Measurements from ENCODE around the gene GALR1.
"Not testable (repeated sequence)": the region's sequence is repeated elsewhere in the genome, so short reads cannot be mapped to it uniquely, and the experiment has no call there.

The GALR1 gene, protein sequence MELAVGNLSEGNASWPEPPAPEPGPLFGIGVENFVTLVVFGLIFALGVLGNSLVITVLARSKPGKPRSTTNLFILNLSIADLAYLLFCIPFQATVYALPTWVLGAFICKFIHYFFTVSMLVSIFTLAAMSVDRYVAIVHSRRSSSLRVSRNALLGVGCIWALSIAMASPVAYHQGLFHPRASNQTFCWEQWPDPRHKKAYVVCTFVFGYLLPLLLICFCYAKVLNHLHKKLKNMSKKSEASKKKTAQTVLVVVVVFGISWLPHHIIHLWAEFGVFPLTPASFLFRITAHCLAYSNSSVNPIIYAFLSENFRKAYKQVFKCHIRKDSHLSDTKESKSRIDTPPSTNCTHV

DNA sequence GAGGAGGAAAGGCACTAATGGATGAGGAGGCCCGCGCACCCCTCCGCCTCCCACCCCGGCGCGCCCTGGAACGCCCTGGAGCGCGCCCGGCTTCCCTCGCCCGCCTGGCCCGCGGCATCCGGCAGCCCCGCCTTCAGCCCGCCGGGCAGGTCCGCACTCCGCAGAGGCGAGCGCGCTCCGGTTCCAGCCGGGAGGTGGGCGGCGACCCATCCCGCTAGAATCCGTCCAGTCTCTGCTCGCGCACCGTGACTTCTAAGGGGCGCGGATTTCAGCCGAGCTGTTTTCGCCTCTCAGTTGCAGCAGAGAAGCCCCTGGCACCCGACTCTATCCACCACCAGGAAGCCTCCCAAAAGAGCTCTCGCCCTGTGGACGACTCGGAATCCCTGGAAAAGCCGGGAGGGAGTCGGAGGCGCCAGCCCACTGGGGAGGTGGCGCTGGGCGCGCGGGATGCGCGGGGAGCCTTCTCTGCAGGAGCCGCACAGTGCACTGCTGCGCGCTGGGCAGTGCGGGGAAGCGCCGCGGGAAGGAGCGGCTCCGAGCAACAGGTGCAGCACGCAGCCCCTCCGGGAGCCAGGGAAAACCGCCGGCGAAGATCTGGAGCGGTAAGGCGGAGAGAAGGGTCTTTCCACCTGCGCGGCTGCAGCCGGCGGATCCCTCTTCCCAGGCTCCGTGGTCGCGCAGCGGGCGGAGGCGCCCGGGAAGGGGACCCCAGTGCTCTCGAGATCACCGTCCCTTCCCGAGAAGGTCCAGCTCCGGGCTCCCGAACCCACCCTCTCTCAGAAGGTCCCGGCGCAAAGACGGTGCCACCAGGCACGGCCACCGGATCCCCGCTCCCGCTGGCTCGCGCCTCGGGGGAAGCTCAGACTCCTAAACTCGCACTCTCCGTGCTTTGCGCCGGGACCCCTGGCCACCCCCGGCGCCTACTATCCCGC, at the start of gene GALR1:
TSS of gene GALR1 (plus strand) at position 280 of the 932 bp plus-strand sequence. CDS start 701 bp downstream, outside the sequence.
- no peak for DNase-seq

DNA sequence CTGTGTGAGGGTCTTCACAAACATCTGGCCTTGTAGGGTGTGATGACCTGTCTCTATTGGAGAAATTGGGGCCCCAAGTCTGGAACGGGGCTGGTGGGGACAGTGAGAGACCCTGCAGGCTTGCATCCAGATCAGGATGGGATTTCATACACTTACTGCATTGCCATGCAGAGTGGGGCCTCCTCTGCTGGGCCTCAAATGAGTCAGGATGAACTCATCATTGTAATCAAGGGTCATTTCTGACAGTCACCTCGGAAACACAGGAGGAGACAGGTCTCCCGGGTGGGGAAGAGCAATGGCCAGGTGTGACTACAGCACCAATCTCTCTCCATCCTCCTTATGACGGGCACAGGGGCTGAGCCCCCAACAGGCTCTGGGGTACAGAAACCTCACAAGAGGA, 48.1 kb upstream of the GALR1 start:
- DNase-seq: no peak

DNA sequence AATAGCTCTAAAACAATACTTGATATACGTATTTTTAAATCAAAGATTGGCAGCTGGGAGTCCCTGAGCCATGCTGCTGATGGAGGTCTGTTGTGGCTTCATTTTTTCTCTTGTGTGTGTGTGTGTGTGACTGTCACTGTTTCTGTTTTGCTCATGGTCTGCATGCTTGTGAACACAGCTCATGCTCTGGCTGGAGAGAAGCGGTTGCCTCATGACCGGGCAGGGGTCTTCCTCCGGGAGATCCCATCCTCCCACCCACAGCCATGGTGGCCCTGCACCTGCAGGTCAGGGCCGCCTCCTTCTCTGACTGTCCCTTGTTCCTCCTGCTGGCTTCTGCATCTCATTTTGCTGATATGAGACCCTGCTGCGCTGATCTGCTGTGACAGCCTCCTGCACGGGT, 47.3 kb upstream of the GALR1 start:
- no peak for DNase-seq

DNA sequence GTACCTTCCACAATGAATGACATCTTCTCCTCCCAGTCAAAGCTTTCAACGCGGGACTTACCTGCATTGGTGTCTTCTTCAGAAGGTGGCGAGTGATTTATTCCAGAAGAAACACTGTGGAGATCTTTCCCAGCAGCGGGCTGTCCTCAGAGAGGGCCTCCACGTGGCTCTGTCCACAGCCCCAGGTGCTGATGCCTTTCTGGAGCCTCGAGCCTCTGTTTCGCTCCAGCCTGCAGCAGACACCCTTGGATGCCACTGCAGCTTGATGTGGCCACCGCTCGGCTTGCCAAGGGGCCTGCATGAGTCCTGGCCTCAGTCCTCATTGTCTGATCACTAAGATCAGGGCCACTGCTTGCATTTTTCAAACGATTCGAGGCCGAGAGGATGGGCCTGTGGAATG, 46.6 kb upstream of the GALR1 start:
- DNase-seq: no peak

DNA sequence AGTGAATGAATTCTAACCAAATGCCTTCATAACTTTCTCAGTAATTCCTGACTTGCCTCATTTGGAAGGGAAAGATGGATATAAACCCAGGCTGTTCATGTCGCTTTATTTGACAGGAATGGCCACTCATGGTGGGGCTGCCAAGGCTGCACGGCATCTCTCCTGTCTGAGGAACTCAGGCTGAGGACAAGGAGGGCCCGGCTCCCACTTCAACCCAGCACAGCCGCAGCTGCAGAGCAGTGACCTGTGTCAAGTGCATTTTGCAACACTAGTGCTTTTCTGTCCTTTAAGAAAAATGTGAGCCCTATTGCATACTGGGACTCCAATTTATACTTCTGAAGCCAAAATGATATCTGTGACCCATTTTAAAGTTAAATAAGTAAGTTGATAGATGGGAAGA, 45.8 kb upstream of the GALR1 start:
- no peak for DNase-seq

DNA sequence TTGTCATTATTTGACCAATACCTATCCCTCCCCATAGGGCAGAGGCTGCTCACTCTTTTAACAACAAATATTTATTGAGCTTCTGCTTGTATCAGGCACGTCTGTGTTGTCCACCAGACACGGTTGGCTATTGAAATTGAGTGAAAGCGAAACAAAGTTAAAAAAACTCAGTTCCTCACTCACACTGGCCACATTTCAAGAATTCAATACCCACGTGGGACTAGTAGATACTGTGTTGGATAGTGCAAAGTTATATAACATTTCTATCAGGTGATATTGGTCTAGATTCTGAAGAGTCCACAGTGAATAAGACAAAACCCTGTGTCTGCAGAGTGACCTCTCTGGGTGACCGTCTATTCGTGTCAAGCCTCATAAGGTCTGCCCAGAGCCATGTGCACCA, 43.9 kb upstream of the GALR1 start:
- no peak for DNase-seq

DNA sequence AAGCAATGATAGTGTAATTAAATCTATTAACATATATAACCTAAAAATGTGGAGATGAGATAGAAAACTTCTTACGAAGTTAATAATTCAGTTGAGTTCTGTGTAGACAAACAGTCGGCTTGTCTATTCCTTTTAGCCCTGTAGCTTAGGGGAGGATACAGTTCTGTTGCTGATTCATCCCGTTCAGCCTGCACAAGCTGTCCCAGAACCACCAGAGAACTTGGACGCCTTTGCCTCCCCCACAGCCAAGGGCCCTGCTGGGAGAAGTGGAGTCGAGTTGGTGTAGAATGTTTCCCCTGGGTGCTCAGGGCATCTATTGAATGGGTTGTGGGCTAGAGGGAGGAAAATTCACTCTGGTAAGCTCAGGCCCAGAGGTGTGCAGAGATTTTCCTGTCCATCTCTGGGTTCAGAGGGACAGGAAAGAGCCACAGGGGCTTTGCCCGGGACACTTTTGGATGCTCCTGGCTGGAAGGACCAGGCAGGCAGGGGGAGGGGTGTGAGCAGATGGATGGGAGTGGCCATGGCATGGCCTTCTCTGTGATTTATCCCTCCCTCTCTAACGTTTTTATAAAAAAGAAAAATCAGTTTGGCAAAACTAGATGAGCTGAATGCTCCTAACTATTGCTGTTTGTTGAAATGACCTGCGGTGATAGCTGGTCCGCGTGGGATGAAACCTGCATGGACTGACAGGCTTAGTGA, 42.8 kb upstream of the GALR1 start:
- DNase-seq: no peak

DNA sequence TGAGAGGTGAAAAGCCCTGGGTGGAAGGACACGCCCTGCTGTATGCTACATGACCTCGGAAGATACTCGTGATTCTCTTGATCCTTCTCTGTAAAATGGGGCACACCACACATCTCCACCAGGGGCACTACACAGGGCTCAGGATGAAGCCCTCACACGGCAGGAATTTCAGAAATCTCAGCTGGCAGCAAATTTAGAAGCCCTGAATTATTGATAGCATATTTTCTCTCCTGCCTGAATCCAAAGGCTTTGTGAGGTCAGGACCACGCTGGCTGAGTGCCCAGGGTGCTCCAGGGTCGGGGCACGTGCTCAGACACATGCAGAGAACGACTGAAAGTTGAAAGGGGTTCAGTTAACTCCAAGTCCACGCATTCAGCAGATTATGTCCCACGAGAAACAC, 42.1 kb upstream of the GALR1 start:
- DNase-seq: no peak

DNA sequence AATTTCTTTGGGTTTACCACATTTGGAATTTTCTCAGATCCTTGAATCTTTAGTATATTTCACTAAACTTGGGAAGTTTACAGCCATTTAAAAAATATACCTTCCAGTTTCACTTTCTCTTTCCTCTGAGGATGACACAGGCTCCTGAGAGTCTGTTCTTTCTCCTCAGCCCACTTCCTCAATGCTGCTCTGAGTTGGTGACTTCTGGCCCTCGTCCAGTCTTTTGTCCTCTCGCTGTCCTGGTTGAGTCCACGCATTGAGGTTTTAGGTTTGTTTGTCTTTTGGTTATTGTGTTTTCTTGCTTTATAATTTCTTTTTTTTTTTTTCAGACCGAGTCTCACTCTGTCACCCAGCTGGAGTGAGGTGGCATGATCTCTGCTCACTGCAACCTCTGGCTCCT, 40.7 kb upstream of the GALR1 start:
- no peak for DNase-seq

DNA sequence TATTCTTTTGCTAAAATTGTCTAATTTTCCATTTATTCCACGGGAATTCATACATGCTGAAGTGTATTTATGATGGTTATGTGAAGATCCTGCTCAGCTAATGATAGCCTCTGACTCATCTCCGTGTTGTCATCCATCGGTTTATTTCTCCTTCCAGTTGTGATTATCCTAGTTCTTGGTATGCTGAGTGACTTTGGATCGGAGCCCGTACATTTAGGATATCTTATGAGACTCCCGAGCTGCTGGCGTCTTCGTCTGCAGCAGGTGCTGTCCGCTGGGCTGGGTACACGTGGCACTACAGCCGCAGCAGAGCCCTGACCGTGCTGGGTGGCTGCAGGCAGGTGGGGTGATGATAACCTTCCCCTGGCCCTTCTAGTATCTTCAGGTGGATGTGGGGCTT, 40.1 kb upstream of the GALR1 start:
- DNase-seq: no peak

DNA sequence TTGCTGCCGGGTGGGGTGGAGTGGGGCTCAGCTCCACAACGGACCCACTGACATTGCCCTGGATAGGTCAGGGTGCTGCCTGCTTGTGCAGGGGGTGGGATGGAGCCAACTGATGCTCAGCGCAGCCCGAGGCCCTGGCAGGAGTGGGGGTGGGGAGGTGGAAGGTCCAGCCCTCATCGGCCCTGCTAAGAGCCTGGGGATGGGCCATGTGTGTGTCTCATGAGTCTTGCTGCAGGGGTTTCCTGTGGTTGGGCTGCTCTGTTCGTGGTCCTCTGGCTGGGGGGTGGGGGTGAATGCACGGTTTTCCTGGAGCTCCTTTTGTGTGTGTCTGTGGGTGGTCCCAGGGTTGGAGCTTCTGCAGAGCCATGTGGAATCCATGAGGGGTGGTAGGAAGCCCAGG, 39.4 kb upstream of the GALR1 start:
- DNase-seq: no peak

DNA sequence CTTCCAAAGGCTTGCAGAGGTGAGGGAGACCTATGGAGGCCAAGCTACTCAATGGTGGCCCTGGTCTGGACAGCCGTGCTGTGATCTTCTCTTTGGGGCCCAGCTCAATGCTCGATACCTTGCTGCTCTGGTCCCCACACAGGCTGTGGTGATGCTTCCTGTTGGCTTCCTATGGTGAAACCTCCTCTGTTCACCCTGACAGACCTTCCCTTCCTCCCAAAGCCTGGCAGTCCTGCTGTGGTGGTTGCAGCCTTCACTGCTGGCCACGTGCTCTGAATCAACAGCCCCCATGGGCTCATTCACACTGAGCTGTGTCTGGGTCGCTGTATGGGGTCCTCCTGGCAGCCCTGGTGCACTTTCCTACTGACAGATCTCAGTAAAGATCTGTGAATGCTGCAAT, 31.0 kb upstream of the GALR1 start:
- DNase-seq: no peak

DNA sequence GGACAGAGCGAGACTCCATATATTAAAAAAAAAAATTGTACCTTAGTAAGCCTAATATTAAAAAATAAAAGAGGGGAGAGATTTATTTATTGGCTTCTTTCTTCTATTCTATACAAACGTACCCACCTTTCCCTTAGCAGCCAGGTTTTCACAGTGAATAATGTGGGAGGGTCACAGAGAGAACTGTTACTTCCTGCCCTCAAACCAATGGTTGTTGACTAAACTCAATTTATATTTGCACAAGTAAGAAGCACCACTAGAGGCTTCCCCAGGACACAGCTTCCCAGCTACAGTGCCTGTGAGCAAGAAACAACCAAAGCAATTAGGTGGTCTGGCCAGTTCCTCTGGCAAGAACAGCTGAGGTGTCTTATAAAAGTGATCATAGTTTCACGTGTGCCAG, 28.9 kb upstream of the GALR1 start:
- DNase-seq: no peak

DNA sequence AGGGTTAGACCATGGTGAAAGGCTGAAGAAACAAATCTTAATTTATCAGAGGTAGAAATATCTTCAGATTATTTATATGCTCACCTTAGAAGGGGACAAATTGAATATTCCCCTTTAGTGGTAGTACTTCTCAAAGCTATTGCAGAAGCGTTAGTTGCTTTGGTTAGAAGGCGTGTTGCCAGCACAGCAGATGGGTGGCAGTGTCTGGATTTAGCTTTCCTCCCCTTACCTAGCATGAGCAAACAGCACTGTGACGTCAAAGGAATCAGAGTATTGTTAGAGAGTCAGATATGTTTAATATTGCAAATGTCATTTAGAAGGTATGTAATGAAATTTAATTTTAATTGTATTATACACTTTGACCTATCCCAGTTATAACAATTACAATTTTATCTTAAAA, 27.2 kb upstream of the GALR1 start:
- DNase-seq: no peak

DNA sequence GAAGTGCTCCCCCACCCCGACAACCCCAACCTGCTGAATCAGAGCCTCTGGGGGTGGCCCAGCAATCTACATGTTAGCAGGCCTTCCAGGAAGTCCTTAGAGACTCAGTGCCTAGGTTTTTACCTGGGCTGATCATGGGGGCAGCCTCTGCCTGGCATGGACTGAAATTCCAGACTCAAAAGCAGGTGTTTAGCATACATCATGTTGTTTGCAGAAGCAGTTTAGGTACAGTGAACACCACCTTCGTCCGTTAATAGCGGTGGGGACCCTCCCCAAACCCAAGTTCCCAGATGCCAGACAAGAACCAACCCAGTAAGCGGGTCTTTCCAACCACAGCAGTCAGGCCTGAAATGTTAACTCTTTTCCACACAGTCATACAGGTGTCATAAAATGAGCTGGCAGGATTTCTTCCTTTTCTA, 26.4 kb upstream of the GALR1 start:
- DNase-seq: no peak

DNA sequence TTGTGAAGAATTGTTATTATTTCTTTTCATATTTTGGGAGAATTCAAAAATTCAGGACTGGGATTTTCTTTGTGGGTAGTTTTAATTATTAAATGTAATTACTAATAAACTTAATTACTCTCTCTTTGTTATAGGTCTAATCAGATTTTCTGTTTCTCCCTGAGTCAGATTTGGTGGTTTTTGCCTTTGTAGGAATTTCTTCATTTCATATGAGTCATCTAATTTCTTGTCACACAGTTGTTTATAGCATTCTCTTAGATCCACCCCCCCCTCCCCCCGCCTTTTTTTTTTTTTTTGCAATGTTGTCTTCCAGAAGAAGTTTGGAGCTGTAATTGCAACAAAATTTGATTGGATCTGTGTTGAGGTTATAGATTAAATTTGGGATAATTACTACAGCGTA, 26.0 kb upstream of the GALR1 start:
- DNase-seq: no peak

DNA sequence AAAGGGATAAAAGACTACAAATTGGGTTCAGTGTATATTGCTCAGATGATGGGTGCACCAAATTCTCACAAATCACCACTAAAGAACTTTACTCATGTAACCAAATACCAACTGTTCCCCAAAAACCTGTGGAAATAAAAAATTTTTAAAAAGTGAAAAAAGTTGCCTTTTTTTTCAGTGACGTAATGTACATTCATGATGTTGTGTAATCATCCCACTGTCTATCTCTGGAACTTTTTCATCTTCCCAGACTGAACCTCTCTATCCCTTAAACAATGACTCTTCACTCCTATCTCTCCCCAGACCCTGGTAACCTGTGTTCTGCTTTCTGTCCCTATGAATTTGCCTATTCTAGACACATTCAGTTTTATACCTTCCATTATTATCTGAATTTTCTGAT, 19.0 kb upstream of the GALR1 start:
- no peak for DNase-seq

DNA sequence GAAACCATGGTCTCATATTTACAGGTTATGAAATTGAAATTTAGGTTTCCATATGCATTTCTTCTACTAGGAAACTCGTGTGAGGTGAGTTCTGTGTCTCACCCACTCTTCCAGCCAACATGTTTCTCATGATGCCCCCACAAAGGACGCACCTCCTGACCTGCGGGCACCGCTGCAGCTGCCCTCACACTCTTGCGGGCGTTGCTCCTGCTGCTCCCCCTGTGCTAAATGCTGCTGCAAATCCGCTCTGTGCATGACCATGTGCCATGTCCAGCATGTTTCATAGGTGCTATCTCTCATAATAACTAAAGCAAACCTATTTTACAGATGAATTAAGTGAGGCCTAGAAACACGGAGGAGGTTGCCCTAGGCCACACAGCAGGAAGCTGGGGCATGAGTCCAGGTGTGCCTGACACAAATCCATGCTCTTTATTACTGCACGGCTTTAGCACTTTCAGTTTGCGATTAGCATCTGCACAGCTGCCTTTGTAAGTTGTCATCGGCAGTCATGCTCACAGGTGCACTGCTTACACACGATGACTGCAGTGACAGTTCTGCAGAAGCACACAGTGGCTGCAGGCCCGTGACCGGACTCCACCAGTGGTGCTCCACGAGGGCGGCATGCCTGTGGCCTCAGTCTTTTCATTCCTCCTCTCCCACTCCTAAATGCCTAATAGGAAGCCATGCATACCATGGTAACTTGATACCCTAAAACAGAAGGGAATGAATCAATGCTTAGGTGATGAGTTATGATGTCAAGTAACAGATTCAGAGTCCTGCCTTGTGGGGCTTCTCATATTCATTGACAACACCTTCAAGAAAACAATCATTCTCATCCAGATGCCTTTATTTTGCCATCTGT, 14.9 kb upstream of the GALR1 start:
- DNase-seq: no peak

DNA sequence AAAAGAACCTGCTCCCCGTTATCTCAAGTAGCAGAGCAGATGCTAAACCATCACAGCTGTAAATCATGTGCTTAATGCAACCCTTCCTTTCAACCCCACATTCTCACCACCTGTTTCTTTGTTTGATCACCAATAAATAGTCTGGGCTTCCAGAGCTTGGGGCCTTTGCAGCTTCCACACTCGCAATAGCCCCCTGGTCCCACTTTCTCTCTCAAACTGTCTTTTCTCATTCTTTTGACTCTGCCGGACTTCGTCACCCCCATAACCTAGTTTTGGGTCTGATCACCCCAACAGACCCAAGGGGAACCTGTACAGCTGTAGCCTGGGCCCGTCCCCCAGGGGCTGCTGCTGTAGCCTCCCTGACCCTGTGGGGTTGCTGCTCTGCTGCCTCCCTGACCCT, 10.4 kb upstream of the GALR1 start:
- DNase-seq: not testable (repeated sequence)

DNA sequence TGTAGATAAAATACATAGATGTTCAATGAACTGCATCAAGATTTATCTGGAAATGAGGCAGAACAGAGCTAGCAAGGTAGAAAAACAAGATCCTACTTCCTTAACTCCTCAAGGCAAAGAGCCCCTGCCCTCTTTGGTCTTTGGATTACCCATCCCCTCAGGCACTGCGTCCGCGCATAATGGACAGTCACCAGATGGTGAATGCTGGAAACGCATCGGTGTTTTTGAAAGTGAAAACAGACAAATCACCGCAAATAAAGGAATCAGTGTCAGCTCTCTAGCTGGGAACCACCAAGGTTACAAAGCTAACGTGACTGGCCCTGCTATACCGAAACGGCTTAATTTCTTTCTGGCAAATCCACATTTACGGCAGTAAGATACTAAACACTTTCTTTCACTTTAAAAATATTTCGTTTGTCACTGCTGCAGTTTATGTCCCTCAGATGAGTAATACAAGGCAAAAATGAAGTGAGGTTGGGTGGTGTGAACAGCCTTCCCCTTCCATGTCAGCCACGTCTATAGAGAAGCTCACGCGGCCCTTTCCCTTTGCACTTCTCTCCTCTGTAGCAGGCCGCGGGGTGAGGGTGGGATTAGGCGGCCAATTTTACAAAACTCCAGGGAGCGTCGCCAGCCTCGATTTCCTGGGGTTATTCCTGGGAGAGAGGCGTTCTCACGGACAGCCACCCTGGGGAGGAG, 627 bp upstream of the GALR1 start:
- DNase-seq: no peak

DNA sequence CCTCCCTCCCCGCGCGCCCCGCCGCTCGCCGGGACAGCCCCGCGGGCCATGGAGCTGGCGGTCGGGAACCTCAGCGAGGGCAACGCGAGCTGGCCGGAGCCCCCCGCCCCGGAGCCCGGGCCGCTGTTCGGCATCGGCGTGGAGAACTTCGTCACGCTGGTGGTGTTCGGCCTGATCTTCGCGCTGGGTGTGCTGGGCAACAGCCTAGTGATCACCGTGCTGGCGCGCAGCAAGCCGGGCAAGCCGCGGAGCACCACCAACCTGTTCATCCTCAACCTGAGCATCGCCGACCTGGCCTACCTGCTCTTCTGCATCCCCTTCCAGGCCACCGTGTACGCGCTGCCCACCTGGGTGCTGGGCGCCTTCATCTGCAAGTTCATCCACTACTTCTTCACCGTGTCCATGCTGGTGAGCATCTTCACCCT, 865 bp downstream of the GALR1 start:
- DNase-seq: no peak

Data from NCI-H526 treated with DMSO at 0.1 percent for 48 hours (cell line).